GM18520 (cell line): ENCODE data around the gene DAPP1.
"Not testable (repeated sequence)": the region's sequence is repeated elsewhere in the genome, so short reads cannot be mapped to it uniquely, and the experiment has no call there.

Experiments used
- ATAC-seq: cut with Tn5 transposase; IDR thresholded peaks from one replicate; pipeline ENCODE4 v1.9.1; 2021; ENCODE audit not compliant: unreplicated experiment

The DAPP1 gene

DNA sequence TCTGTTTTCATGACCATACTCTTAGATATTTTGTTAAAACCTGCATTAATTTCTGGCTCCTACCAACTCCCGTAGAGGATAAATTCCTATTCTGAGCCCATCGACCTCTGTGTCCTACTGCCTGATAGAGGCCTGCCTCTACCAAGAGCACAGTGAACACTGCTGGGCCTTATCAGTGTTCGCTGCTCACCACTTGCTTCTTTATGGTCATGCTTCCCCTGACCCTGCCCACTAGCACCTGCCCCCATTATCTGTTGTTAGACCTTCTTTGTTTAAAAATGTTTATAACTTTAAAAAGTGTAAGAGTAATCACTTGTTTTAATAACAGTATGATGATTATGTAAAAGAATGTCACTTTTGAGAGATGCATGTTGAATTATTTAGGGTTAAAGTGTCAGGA lies 6.1 kb downstream of the DAPP1 start:
- ATAC-seq: no peak

DNA sequence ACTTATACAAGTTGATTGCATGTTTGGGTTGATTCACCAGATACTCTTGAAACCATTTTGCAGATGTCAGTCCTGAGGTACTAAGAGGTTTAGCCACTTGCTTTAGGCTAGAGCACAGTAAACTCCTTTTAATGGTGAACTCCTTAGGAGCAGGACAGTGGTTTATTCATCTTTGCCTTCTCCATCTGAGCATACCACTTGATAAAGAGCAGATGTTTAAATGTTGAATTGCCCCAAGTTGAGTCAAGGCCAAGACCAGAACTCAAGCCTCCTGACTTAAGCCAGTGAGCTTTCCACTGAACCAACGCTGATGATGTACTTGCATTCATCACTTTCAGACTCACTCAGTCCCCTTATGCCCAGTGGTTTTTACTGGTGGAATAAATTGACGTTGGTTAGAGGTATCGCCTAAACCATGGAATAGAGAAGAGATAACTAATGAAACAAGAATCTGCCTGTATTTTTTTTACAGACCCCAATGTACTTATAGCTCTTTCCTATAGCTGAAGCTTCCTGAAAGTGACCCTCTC lies 7.5 kb downstream of the DAPP1 start:
- ATAC-seq: no peak

DNA sequence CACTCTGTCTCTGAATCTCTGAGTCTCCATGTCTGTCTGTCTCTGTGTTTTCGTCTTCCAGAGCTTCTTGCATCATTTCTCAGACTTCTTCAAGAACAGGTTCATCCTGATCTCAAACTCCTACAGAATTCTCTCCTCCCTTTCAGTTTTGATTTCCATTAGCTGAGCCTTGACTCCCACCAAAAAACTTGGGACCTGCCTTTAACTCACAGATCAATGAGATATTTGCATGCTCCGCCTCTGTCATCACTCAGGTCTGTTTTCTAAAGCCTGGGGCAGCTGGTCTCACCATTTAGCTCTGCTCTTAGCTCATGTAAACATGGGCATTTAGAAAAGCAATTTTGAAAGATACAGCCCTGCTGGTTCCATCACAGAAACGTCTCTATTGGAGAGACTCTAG lies 8.6 kb downstream of the DAPP1 start:
- no peak for ATAC-seq

DNA sequence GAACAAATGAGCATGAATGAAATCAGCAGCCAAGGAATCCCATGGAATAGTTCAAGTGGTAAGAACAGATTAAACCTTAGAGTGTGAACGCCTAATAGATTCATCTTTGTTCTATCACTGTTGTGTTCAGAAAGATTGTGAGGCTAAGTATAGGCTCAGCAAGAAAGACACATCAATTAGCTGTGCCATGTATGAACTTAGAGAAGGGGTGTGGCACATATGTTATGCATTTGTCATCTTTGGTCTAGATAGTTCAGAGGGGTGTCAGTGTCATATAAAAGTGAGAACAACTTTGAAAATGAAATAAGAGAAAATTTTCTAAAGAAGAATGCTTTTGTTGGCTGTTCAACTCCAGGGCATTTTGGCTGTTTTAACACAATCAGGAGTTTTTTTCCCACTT lies 9.4 kb downstream of the DAPP1 start:
- ATAC-seq: no peak

DNA sequence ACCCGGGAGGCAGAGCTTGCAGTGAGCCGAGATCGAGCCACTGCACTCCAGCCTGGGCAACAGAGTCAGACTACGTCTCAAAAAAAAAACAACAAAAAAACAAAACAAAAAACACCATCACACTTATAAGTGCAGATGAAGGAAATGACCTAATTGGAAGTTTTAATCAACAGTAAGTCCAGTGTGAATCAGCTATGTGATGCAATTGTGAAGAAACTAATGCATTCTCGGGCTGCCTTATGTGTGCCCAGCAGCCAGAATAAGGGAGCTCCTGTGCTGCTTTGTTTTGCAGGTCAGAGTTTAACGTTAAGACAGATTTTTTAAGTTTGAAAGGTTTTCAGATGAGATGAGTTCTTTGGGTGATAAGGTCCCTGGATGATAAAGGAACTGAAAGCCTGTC lies 10.8 kb downstream of the DAPP1 start:
- no peak for ATAC-seq

DNA sequence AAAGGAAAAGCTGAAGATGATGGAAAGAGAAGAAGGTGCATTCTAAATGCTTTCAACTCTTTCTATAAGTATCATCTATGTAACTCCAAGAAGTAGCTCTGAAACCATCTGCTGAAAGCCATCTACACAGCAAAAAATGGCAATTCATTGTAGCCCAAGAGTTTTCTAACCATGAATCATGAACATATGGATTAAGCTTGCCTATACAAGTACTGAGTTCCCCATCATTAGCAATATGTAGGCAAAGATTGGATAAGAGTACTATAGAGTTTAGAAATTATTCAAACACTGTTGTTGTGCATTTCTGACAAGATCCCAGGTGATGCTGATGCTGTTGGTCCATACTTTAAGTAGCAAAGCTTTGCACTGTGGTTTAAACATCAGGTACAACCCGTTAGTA lies 11.2 kb downstream of the DAPP1 start:
- no peak for ATAC-seq

DNA sequence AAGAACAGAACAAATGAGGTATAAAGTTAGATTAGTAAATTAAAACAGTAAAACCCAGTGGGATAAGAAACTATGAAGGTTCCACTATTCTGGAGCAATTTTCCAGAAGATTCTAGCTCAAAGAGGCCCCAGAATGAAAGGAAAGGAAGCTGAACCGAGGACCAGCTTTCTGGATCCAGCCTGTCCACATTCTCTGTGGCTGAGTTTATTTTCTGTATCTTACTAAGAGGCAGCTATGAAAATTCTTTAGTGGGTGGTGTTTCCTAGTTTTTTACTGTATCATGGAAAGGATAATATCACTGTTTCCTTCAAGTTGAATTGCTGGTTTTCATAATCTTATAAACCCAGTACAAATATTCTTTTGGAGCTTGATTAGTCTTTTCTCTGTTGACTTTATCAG lies 11.8 kb downstream of the DAPP1 start:
- ATAC-seq: no peak

DNA sequence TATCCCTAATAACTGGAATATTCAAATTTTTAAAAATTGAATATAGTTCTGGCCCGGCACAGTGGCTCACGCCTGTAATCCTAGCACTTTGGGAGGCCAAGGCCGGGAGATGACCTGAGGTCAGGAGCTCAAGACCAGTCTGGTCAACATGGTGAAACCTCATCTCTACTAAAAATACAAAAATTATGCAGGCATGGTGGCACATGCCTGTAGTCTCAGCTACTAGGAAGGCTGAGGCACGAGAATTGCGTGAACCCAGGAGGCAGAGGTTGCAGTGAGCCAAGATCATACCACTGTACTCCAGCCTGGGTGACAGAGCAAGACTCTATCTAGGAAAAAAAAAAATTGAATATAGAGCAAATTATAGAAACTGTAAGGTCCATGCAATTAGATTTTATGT lies 13.4 kb downstream of the DAPP1 start:
- not testable (repeated sequence) for ATAC-seq

DNA sequence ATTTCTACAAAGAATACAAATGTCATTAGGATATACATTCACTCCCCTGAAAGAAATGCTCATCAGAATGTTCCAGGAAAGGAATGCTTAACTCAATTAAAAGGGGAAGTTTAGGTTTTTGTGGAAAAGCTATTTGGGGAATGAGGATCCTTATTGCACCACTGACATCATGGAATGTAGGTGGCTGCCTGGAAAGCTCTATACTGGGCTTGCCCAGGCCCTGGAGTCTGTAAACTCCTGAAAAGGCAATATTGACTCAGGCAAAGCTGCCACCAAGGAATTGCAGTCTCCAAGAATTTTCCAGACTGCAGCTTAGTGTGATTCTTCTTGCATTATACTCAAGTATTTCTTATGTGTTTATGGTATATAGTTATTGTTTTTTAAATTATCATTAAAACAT lies 15.7 kb downstream of the DAPP1 start:
- ATAC-seq: no peak

DNA sequence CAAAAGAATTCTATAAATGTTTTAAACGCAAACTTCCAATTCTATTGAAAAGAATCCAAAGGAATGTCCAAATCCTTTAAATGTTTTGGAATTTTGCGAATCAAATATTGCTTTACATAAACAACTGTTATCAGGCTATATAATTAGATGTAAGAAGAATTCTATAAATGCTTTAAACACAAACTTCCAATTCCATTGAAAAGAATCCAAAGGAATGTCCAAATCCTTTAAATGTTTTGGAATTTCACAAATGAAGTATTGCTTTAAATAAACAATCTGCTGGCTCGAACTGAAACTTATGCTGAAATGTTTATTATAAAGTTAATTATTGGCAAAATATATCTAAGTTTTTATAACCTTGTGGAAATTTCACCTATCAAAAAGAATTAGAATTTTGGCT lies 16.1 kb downstream of the DAPP1 start:
- no peak for ATAC-seq

DNA sequence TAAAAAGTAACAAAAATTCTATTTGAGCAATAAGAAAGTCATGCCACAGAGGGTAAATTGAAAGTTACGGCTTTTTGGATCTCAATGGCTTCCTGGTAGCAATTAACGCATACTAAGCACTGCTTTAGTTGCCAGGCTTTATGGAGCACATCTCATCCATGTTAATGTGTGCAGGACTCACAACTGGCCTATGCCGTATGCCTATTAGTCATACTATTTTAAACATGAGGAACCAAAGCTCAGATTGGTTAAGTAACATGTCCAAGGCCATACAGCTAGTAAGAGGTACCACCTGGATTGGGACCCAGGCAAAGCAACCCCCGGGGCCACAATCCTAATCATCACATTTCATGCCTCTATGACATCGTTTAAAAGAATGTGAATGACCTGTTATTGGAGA lies 17.1 kb downstream of the DAPP1 start:
- no peak for ATAC-seq

DNA sequence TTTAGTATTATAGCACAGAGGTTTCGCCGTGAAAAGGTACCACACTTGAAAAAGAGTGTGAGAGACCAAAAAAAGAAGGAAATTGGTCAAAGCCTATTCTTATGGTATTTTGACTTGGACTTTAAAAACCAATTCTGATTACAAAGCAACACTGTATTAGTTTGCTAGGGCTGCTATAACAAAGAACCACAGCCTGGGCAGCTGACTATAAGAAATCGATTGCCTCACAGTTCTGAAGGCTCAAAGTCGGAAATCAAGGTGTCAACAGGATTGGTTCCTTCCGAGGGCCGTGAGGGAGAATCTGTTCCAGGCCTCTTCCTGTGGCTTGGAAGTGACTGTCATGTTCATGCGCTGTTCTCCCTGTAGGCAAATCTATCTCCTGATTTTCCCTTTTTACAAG lies 17.9 kb downstream of the DAPP1 start:
- ATAC-seq: no peak

DNA sequence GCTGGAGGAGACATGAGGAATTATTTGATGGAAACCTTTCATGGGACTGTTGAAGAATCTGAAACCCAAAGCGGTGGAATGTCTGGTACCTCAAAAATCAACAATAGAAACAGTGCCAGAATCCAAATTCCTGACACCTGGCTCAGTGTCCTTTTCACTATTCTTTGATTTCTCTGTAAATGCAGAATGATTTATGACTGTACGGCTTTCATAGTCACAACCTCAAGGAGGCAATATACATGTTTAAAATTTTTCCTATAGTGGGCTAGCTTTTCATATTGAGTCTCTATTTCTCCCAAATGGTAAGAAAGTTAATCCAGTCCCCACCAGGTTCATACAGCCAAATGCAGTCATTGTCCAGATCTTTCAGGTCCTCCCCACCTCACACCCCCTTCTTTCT lies 19.3 kb downstream of the DAPP1 start:
- no peak for ATAC-seq

DNA sequence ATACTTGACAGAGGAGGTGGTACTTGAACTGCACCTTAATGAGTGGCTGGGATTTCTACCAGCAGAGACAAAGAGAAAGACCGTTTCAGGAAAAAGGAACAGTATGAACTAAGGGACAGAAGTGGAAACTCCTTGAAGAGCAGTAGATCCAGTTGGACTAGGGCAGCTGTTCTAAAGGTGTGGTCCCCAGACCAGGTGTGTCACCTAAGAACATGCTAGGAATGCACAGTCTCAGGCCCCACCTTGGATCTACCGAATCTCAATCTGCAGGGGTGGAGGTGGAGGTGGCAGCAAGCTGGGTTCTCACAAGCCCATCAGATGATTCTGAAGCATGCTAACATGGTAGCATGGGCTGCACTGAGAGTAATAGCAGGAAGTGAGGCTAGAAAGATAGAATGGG lies 22.3 kb downstream of the DAPP1 start:
- ATAC-seq: no peak

DNA sequence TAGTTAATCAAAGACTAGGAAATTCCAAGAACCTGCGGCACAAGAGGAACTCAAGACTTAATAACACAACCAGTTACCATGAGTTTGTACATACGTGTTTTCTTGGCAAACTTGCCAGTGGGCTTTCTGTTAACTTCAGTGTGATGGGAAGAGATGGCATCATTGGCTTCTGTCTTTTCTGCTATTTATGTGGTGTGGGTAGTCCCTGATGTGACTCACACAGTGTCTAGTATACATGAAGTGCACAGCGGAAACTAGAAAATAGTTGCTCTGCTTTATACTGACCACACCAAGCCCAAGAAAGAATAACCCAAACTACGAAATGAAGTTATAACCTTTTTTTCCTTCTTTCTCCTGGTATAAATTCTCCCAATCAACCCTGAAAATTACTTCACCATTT lies 24.5 kb downstream of the DAPP1 start:
- ATAC-seq: peak; percentile 77

DNA sequence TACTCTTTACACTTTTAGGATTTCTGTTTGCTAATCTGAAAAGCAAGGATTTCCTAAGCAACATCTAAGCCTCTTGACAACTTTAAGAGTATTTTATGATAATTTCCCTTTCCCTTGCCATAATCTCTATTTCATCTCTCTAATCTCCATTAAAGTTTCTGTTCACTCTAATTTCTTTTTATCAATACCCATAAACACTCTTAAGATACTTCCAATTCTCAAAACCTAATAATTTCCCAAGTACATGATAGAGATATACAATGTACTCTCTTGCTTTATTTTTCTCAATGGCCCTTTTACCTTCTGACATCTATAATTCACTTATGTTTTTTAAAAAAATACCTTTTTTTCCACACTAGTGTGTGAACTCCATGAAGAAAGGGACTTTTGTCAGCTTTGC lies 26.8 kb downstream of the DAPP1 start:
- ATAC-seq: no peak

DNA sequence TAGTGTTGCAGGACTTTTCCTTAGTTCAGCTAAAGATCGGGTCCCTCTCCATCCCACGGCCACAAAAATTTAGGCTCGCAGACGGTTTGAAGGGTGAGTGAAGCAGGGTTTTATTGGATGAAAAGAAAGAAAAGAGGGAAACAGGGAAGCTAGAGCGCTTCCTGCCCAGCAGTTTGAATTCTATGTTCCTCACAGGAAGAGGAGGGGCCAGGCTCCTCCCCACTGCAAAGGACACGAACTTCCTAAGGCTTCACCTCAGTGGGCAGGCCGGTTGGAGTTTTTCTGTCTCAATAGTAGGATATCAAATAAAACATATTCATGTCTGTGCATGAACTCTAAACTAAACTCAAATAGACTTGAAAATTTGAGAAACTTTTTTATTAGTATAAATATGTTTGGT lies 27.4 kb downstream of the DAPP1 start:
- no peak for ATAC-seq

DNA sequence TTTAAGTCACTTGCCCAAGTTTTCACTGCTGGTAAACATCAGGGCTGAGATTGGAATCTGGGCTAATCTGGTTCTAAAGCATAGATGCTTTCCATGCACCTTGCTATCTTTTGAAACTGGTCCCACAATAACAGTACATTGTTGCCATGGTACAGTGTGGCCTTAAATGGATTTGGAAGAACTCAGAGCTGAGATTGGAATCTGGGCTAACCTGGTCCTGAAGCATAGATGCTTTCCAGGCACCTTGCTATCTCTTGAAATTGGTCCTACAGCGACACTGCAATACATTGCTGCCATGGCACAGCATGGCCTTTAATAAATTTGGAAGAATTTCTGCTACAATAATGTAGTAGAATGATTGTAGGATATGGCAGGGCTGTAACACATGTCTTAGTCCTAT lies 28.6 kb downstream of the DAPP1 start:
- ATAC-seq: no peak

DNA sequence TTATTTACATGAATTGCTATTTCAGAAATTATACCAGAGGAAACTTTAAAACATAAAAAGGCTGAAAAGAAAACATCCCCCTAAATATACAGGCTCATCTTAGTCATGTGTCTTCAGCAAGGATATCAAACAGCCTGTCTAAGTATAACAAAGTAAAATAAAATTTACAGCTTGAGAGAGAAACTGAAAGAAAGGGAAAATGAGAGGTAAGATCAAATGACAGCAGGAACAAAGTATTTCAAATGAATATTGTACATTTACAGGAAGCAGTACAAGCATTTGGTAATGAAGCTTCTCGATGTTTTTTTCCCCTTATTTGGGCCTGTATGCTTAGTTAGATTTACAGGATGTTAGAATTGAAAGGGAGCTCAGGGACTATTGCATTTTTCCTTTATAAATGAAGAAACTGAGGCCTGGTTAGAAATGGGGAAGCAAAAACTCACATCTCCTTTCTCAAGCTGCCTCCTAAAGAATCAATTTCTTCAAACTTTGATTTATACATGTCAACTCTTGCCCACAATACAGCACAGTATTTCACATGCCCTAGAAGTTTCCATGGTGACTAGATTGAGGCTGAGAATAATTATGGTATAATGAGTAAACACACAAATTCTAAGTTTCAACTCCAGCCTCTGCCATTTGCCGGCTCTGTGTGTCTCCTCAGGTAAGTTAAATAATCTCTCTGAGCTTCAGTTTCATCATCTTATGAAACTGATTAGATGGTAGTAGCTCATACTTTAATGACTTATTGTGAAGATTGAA lies 29.3 kb downstream of the DAPP1 start:
- peak; percentile 20 for ATAC-seq

DNA sequence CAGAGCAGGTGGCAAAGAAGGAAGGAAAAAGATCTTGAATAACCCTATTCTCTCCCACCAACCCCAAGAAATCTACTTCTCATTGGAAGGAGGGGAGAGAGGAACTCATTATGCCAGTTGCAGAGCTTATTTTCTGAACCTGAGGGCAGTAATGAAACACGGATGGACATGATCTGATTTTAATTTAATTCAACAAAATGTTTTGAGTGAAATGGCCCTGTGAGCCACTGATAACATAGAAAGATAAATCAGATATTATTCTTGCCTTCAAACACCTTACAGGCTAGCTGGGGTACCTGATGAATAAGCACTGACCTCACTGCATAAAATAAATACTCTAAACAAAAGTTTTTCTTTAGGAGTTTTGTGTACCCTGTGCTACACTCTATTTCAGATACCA lies 30.3 kb downstream of the DAPP1 start:
- no peak for ATAC-seq

DNA sequence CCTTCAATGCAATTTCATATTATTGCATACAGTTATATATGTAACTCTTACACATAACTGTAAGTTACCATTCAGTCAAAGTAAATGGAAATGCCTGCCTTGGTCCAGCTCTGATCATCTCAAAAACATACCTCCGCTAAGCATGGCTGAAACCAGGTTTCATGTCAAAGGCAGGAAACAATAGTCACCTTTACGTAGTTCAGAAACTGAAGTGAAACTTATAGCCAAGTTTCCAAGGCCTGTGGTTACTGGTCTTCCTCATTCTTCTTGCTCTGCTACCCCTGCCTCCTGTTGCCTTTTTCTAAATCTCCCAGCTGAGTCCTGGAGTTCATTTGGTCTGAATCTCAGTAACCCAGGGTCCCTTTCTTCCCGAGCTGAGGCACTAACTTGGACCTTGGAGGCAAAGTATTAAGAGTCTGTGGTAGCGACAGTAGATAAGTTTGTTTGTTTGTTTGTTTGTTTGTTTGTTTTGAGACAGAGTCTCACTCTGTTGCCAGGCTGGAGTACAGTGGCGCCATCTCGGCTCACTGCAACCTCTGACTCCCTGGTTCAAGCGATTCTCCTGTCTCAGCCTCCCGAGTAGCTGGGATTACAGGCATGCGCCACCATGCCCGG lies 30.8 kb downstream of the DAPP1 start:
- peak; percentile 49 for ATAC-seq

DNA sequence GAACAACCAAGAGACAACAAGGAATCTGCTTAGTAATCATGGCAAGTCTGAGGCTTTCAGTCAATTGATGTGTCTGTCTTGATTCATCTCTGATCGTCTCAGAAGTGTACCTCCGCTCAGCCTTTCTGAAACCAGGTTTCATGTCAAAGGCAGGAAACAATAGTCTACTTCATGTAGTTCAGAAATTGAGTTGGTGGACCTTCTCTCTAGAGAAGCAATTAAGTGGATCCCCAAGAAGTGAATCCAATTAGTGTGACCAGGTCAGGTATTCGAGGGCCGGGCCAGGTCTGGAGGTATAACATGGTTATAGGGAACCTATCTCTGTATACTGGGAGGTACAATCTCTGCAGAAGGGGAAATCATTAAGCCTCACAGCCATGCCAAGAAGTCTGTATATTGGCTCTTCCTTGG lies 32.0 kb downstream of the DAPP1 start:
- ATAC-seq: peak; percentile 21
